Fibroblast of lung (primary cell): Measurements from ENCODE around the gene INPP5A. TPM values are rescaled to one million over a fixed set of nuclear protein-coding genes. Genes with fewer than 3 reads are reported as not detected.

Experiments used
- DNase-seq, 2 donors: peaks; one replicate each; pipeline versions ENCODE4 v3.0.0 to v3.0.0-alpha.2; 2010; ENCODE audit warnings: low read depth in 2 of 2
- H2AFZ ChIP-seq: 2 replicates; pipeline ENCODE4 v1.5.1; 2012; ENCODE audit warnings: low read length, control low read depth, inconsistent platforms
- H3K27ac ChIP-seq: 2 replicates; pipeline ENCODE4 v1.5.1; 2011; ENCODE audit warnings: low read length, control low read depth; ENCODE audit not compliant: insufficient read depth
- H3K27me3 ChIP-seq: 2 replicates; pipeline ENCODE4 v1.5.1; 2011; ENCODE audit warnings: mild to moderate bottlenecking, low read length; ENCODE audit not compliant: control insufficient read depth, insufficient read depth
- H3K36me3 ChIP-seq: 2 replicates; pipeline ENCODE4 v1.5.1; 2011; ENCODE audit warnings: low read length; ENCODE audit not compliant: control insufficient read depth, insufficient read depth
- H3K4me1 ChIP-seq: 2 replicates; pipeline ENCODE4 v1.5.1; 2011; ENCODE audit warnings: low read length; ENCODE audit not compliant: control insufficient read depth, insufficient read depth; ENCODE audit errors: extremely low read depth
- H3K4me2 ChIP-seq: 2 replicates; pipeline ENCODE4 v1.5.1; 2011; ENCODE audit warnings: low read length, control low read depth; ENCODE audit not compliant: insufficient read depth; ENCODE audit errors: extremely low read depth
- H3K4me3 ChIP-seq, 4 experiments: fragments of 200-600 bp in 1 of 4; sonication (generic) in 1 of 4; replicated peaks in 1 of 4; 2 replicates each; pipeline ENCODE4 v1.5.1; 2011 to 2016; ENCODE audit warnings: low read length in 4 of 4, low read depth in 3 of 4, mild to moderate bottlenecking in 3 of 4, control low read depth in 2 of 4, inconsistent platforms in 1 of 4, mixed read lengths in 1 of 4; ENCODE audit not compliant: insufficient read depth in 1 of 4; ENCODE audit errors: control extremely low read depth in 1 of 4
- H3K79me2 ChIP-seq: 2 replicates; pipeline ENCODE4 v1.5.1; 2012; ENCODE audit warnings: mild to moderate bottlenecking, low read length, inconsistent platforms; ENCODE audit not compliant: control insufficient read depth, insufficient read depth
- H3K9ac ChIP-seq: 2 replicates; pipeline ENCODE4 v1.5.1; 2011; ENCODE audit warnings: mild to moderate bottlenecking, low read length, control low read depth; ENCODE audit not compliant: insufficient read depth
- H3K9me3 ChIP-seq: 2 replicates; pipeline ENCODE4 v1.5.1; 2012; ENCODE audit warnings: low read depth, low read length; ENCODE audit not compliant: control insufficient read depth, insufficient read depth
- H4K20me1 ChIP-seq: 2 replicates; pipeline ENCODE4 v1.5.1; 2011; ENCODE audit warnings: low read length; ENCODE audit not compliant: control insufficient read depth, insufficient read depth; ENCODE audit errors: extremely low read depth
- EZH2 ChIP-seq: IDR thresholded peaks from 2 replicates; pipeline ENCODE4 v1.5.1; 2012; ENCODE audit warnings: low read length, control low read depth, mild to moderate bottlenecking; ENCODE audit errors: missing control alignments
- polyA plus RNA-seq, 2 donors: library from polyadenylated mRNA; depleted of rRNA in 1 of 2; stranded (reverse) in 1 of 2; unstranded in 1 of 2; fragments of >200 nt; gene quantifications; 2 replicates each; pipeline ENCODE4 v1.2.1, GENCODE V29; 2011 to 2012; ENCODE audit warnings: missing spikeins in 1 of 2
- total RNA-seq: library from RNA; depleted of rRNA; stranded (reverse); fragments of >200 nt; gene quantifications from 2 replicates; pipeline ENCODE4 v1.2.1, GENCODE V29; 2014
- TF ChIP-seq, protein P1 (sequence below), 2 donors: IDR thresholded peaks in 1 of 2; conservative IDR thresholded peaks in 1 of 2; 1 replicate in 1 of 2; 2 replicates in 1 of 2; pipeline ENCODE4 v1.5.1; 2011 to 2012; ENCODE audit warnings: low read length in 2 of 2, control low read depth in 1 of 2, inconsistent platforms in 1 of 2, low read depth in 1 of 2, mild to moderate bottlenecking in 1 of 2

Gene INPP5A
- total and polyA plus RNA-seq, 2 donors (not counting 1 experiment from before 2014, with no cell fraction given) = 24.6 to 39.9 TPM

DNA sequence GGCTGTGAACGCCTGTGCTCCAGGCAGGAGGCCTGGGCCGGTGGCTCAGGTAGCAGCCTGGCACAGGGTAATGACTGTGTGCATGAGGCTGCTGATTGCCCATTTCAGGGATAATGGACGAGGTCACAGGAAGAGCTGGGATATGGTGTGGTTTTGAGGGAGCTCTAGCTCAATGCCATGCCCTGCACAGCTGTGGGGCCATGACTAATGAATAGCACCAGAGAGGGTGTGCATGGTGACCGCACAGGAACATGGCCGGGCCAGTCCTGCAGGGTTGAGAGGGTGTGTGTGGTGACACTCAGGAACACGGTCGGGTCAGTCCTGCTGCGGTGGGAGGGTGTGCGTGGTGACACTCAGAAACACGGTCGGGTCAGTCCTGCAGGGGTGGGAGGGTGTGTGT, 226.5 kb downstream of the INPP5A start:
- Histone ChIP-seq H3K9me3 (no peaks in the 10 kb centered on the region), H3K79me2 (no peaks in the 10 kb centered on the region), H4K20me1 (no peaks in the 10 kb centered on the region), H3K27me3 (no peaks in the 10 kb centered on the region), H3K27ac (no peak overlapping the region), H3K36me3 (no peaks in the 10 kb centered on the region), H3K9ac (no peak overlapping the region), H3K4me1 (no peaks in the 10 kb centered on the region), H3K4me3 (no peak overlapping the region), H3K4me2 (no peak overlapping the region), H2AFZ (no peak overlapping the region)
- DNase-seq = no peak
- TF ChIP-seq, protein P1, sequence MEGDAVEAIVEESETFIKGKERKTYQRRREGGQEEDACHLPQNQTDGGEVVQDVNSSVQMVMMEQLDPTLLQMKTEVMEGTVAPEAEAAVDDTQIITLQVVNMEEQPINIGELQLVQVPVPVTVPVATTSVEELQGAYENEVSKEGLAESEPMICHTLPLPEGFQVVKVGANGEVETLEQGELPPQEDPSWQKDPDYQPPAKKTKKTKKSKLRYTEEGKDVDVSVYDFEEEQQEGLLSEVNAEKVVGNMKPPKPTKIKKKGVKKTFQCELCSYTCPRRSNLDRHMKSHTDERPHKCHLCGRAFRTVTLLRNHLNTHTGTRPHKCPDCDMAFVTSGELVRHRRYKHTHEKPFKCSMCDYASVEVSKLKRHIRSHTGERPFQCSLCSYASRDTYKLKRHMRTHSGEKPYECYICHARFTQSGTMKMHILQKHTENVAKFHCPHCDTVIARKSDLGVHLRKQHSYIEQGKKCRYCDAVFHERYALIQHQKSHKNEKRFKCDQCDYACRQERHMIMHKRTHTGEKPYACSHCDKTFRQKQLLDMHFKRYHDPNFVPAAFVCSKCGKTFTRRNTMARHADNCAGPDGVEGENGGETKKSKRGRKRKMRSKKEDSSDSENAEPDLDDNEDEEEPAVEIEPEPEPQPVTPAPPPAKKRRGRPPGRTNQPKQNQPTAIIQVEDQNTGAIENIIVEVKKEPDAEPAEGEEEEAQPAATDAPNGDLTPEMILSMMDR (conservative IDR thresholded peaks at IDR 0.05 in 1 of 2, IDR thresholded peaks at IDR 0.05 in 1 of 2; ENCODE audit: low read depth in 1 of 2, low read length in 2 of 2) = no peak
- no peak for TF ChIP-seq EZH2

DNA sequence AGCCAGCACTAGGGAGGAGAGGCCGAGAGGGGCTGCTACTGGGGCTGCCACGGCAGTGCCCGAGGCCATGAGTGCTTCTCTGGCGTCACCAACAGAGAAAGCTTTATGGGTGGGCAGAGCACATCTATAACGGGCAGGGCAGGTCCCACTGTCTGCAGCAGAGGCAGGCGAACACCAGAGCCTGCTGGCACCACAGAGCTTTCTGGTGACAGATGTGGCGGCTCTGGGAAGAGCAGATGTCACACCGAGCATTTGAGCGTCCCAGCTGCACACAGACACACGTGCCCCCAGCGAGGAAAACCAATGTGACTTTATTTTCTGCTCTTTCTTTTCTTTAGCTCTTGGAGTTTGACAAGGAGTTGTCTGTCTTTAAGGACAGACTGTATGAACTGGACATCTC, 227.8 kb downstream of the INPP5A start:
- Histone ChIP-seq H3K9ac (no peak overlapping the region), H4K20me1 (no peaks in the 10 kb centered on the region), H3K79me2 (no peaks in the 10 kb centered on the region), H3K27ac (no peak overlapping the region), H3K36me3 (no peaks in the 10 kb centered on the region), H3K4me3 (no peak overlapping the region), H3K27me3 (no peaks in the 10 kb centered on the region), H3K4me2 (no peak overlapping the region), H3K9me3 (no peaks in the 10 kb centered on the region), H3K4me1 (no peaks in the 10 kb centered on the region), H2AFZ (no peak overlapping the region)
- no peak for DNase-seq
- TF ChIP-seq, protein P1 (conservative IDR thresholded peaks at IDR 0.05 in 1 of 2, IDR thresholded peaks at IDR 0.05 in 1 of 2; ENCODE audit: low read depth in 1 of 2, low read length in 2 of 2) = no peak
- TF ChIP-seq EZH2 = no peak

GRCh38 chr10:132766291-132766690, 228.7 kb downstream of the INPP5A start:
- DNase-seq = no peak
- H3K27ac ChIP-seq = no peak overlapping the region
- H2AFZ ChIP-seq = no peak overlapping the region
- no peaks in the 10 kb centered on the region for H3K27me3 ChIP-seq
- no peak overlapping the region for H3K4me3 ChIP-seq
- H3K4me1 ChIP-seq = no peaks in the 10 kb centered on the region
- H3K36me3 ChIP-seq = no peaks in the 10 kb centered on the region
- no peaks in the 10 kb centered on the region for H4K20me1 ChIP-seq
- H3K9me3 ChIP-seq = no peaks in the 10 kb centered on the region
- no peak overlapping the region for H3K9ac ChIP-seq
- H3K4me2 ChIP-seq = no peak overlapping the region
- H3K79me2 ChIP-seq = no peaks in the 10 kb centered on the region
- no peak for TF ChIP-seq EZH2
- TF ChIP-seq, protein P1 (conservative IDR thresholded peaks at IDR 0.05 in 1 of 2, IDR thresholded peaks at IDR 0.05 in 1 of 2; ENCODE audit: low read depth in 1 of 2, low read length in 2 of 2) = no peak
